Parathyroid adenoma (tissue), 2 donors: Measurements from ENCODE around the gene AMHR2.
A peak's percentile ranks its signal among the peaks of the same experiment; 100 is the strongest.

ENCODE experiments used
- H2AFZ ChIP-seq: fragments of 300-600 bp; sonication (generic); one replicate; pipeline ENCODE4 v1.7.0; 2017; ENCODE audit warnings: antibody characterized with exemption, mild to moderate bottlenecking
- H3K27ac ChIP-seq: fragments of 300-600 bp; sonication (generic); one replicate; pipeline ENCODE4 v1.7.0; 2017
- H3K27me3 ChIP-seq: fragments of 300-600 bp; sonication (generic); one replicate; pipeline ENCODE4 v1.7.0; 2017; ENCODE audit warnings: low read length; ENCODE audit not compliant: control insufficient read depth, insufficient read depth
- H3K36me3 ChIP-seq: fragments of 300-600 bp; sonication (generic); one replicate; pipeline ENCODE4 v1.7.0; 2017; ENCODE audit warnings: low read length; ENCODE audit not compliant: control insufficient read depth, insufficient read depth
- H3K4me1 ChIP-seq: fragments of 300-600 bp; sonication (generic); one replicate; pipeline ENCODE4 v1.7.0; 2017; ENCODE audit warnings: control low read depth
- H3K4me2 ChIP-seq: fragments of 300-600 bp; sonication (generic); one replicate; pipeline ENCODE4 v1.7.0; 2017; ENCODE audit warnings: low read length
- H3K4me3 ChIP-seq: fragments of 300-600 bp; sonication (generic); one replicate; pipeline ENCODE4 v1.7.0; 2017; ENCODE audit warnings: low read depth, low read length
- H3K79me2 ChIP-seq: fragments of 300-600 bp; sonication (generic); one replicate; pipeline ENCODE4 v1.7.0; 2017; ENCODE audit warnings: control low read depth
- H3K9ac ChIP-seq: fragments of 300-600 bp; sonication (generic); one replicate; pipeline ENCODE4 v1.7.0; 2017; ENCODE audit warnings: mild to moderate bottlenecking
- H3K9me3 ChIP-seq: fragments of 300-600 bp; sonication (generic); one replicate; pipeline ENCODE4 v1.7.0; 2017; ENCODE audit warnings: low read length; ENCODE audit not compliant: control insufficient read depth
- TF ChIP-seq, protein P1 (sequence below): fragments of 300-600 bp; sonication (generic); IDR thresholded peaks from one replicate; pipeline ENCODE4 v1.7.0; 2017; ENCODE audit warnings: antibody characterized with exemption, mild to moderate bottlenecking
- donor health status: primary hyperparathyroidism.

AMHR2 gene

DNA sequence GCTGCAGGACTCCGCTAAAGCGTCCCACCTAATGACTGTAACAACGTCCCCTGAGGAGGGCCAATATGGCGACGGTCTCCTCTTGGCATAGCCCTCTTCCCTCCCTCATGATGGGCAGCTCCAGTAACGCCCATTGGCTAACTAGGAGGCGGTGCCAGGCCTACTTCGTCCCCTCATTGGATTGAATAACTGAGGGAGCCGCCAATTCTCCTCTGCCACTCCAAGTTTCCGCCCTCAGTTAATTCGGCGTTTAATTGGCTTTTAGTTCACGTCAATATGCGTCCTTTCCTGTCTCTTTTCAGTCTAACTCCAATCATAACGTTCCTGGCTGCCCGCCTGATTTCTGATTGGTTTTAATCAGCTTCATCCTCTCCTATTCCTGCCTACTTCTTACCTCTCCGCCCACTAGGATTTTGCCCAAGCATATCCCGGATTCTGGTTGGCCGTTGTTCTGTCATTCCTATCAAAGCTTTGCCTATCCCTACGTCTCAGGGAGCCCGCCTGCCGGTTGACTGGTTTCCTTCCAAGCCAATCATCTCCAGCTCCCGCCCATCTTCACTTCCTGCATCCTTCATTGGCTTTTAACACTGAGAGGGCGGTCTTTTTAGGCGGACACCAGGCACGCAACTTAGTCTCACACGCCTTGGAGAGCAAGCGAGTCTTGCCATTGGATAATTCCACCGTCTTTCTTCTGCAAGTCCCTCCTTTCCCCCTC, 44.1 kb upstream of the AMHR2 start:
- peak overlapping the region; percentile 75 for H3K4me3 ChIP-seq
- H3K4me2 ChIP-seq: peak overlapping the region; percentile 97
- no peaks in the 10 kb centered on the region for H3K36me3 ChIP-seq
- H3K27ac ChIP-seq: peak overlapping the region; percentile 89
- no peaks in the 10 kb centered on the region for H3K9me3 ChIP-seq
- H3K79me2 ChIP-seq: peaks cover 14% of the 10 kb centered on the region
- H3K27me3 ChIP-seq: no peaks in the 10 kb centered on the region
- no peak overlapping the region for H3K9ac ChIP-seq
- TF ChIP-seq, protein P1, sequence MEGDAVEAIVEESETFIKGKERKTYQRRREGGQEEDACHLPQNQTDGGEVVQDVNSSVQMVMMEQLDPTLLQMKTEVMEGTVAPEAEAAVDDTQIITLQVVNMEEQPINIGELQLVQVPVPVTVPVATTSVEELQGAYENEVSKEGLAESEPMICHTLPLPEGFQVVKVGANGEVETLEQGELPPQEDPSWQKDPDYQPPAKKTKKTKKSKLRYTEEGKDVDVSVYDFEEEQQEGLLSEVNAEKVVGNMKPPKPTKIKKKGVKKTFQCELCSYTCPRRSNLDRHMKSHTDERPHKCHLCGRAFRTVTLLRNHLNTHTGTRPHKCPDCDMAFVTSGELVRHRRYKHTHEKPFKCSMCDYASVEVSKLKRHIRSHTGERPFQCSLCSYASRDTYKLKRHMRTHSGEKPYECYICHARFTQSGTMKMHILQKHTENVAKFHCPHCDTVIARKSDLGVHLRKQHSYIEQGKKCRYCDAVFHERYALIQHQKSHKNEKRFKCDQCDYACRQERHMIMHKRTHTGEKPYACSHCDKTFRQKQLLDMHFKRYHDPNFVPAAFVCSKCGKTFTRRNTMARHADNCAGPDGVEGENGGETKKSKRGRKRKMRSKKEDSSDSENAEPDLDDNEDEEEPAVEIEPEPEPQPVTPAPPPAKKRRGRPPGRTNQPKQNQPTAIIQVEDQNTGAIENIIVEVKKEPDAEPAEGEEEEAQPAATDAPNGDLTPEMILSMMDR: no peak
- peak overlapping the region; percentile 88 for H2AFZ ChIP-seq
- peaks cover 14% of the 10 kb centered on the region for H3K4me1 ChIP-seq

DNA sequence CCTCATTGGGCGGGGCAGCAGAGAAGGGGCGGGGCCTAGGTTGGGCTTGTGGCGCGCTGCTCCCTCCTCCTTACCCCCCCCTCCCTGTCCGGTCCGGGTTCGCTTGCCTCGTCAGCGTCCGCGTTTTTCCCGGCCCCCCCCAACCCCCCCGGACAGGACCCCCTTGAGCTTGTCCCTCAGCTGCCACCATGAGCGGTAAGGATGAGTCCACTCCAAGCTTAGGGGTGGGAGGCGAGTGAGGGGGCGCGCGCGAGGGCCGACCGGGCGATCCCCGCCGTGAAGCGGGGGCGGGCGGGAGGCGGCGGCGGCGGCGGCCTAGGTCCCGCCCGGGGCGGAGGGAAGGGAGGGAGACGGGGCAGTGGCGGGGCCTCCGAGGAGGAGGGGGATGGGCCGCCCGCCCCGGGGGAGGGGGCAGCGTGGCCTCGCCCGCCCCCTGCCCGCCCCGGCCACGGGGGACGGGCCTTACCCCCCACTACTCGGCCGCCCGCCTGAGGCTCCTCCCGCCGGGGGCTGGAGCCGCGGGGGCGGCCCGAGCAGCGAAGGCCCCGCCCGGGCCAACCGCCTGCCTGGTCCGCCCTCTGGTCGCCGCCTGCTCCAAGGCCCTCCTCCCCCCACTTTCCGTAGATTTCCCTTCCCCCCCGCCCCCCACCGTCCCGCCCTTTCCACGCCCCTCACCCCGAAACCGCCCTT, 43.4 kb upstream of the AMHR2 start, which contains the start of gene SP1:
Gene SP1, plus strand, starts transcription at position 73 of the 690 bp plus-strand sequence. Its CDS starts 116 bp downstream, at position 189.
- H3K27me3 ChIP-seq: no peaks in the 10 kb centered on the region
- TF ChIP-seq, protein P1: no peak
- H3K27ac ChIP-seq: peak within 1 kb of the TSS; percentile 89
- H3K9me3 ChIP-seq: no peaks in the 10 kb centered on the region
- H3K36me3 ChIP-seq: no peaks in the 10 kb centered on the region
- H3K4me1 ChIP-seq: peaks cover 14% of the 10 kb centered on the region
- H3K9ac ChIP-seq: no peak within 1 kb of the TSS
- H3K79me2 ChIP-seq: peaks cover 21% of the 10 kb centered on the region
- peak within 1 kb of the TSS; percentile 75 for H3K4me3 ChIP-seq
- peak within 1 kb of the TSS; percentile 88 for H2AFZ ChIP-seq
- H3K4me2 ChIP-seq: peak within 1 kb of the TSS; percentile 97

DNA sequence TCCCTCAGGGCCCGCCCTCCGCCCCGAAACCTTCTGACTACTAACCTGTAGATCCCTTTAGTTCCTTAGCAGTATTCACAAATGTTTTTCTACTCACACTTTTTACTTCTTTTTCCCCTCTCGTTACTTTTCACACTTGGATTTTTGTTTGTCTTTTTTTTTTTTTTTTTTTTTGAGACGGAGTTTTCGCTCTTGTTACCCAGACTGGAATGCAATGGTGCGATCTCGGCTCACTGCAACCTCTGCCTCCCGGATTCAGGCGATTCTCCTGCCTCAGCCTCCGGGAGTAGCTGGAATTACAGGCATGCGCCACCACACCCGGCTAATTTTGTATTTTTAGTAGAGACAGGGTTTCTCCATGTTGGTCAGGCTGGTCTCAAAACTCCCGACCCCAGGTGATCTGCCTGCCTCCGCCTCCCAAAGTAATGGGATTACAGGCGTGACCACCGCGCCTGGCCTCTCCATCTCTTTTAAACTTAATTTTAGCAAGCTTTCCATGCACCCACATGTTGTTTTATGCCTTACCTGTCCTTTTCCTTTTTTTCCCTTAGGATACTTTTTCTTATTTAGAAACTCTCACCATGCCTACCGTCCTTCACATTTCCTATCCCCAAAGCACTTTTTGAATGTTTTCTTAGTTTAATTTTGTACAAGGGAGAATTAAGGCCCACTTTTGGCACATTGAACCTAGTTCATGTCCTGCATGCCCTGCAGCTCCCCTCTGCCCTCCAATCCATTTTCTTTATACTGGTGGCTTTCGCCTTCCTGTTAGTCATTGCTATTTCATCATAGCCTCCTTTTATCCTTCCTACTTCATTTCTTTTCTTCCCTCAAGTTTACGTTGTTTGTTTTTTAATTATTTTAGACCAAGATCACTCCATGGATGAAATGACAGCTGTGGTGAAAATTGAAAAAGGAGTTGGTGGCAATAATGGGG, 42.6 kb upstream of the AMHR2 start:
- Histone ChIP-seq H3K9me3 (no peaks in the 10 kb centered on the region), H3K4me1 (peaks cover 14% of the 10 kb centered on the region), H3K9ac (no peak overlapping the region), H3K79me2 (peaks cover 23% of the 10 kb centered on the region), H3K4me2 (peak overlapping the region; percentile 71), H3K4me3 (peak overlapping the region; percentile 66), H3K36me3 (no peaks in the 10 kb centered on the region), H2AFZ (peak overlapping the region; percentile 53), H3K27ac (peak overlapping the region; percentile 42), H3K27me3 (no peaks in the 10 kb centered on the region)
- TF ChIP-seq, protein P1: no peak

DNA sequence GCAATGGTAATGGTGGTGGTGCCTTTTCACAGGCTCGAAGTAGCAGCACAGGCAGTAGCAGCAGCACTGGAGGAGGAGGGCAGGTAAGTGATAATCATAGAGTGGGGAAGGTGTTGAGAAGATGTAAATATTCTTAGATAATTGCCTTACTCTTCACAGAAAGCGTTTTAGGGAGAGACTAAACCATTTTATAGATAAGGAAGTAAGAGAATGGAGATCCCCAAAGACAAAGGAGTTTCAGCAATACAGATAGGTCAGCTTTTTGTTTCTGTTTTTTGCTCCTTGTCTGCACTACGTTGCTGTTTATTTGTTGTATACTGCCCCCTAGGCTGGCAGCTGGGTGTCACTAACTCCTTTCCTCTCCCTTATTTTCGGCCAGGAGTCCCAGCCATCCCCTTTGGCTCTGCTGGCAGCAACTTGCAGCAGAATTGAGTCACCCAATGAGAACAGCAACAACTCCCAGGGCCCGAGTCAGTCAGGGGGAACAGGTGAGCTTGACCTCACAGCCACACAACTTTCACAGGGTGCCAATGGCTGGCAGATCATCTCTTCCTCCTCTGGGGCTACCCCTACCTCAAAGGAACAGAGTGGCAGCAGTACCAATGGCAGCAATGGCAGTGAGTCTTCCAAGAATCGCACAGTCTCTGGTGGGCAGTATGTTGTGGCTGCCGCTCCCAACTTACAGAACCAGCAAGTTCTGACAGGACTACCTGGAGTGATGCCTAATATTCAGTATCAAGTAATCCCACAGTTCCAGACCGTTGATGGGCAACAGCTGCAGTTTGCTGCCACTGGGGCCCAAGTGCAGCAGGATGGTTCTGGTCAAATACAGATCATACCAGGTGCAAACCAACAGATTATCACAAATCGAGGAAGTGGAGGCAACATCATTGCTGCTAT, 41.7 kb upstream of the AMHR2 start:
- no peaks in the 10 kb centered on the region for H3K36me3 ChIP-seq
- H3K4me3 ChIP-seq: peak overlapping the region; percentile 66
- peaks cover 14% of the 10 kb centered on the region for H3K4me1 ChIP-seq
- H3K27me3 ChIP-seq: no peaks in the 10 kb centered on the region
- peaks cover 24% of the 10 kb centered on the region for H3K79me2 ChIP-seq
- H2AFZ ChIP-seq: no peak overlapping the region
- H3K9me3 ChIP-seq: no peaks in the 10 kb centered on the region
- no peak overlapping the region for H3K27ac ChIP-seq
- peak overlapping the region; percentile 30 for H3K4me2 ChIP-seq
- no peak overlapping the region for H3K9ac ChIP-seq
- TF ChIP-seq, protein P1: peak; percentile 42
